ENCODE measurements around the gene EDN2.

- no peak for TF ChIP-seq POLR2A (IDR thresholded peaks at IDR 0.05)
- peak in 1 of 4 experiments; percentile 8 for TF ChIP-seq CTCF (IDR thresholded peaks at IDR 0.05)
- TF ChIP-seq POLR2AphosphoS5 (IDR thresholded peaks at IDR 0.05), result no peak
Measured at GRCh38 chr1:41513383-41513735, 28.9 kb upstream of the EDN2 start.
